ENCODE measurements around the gene IFI35.

GRCh38 chr17:43014649-43015542 is 8.3 kb downstream of the IFI35 start:
- TF ChIP-seq CTCF (IDR thresholded peaks at IDR 0.05) (no peak), REST (IDR thresholded peaks at IDR 0.05; ENCODE audit: insufficient read depth in 1 of 2, low read depth in 2 of 2, low read length in 1 of 2) (no peak), POLR2AphosphoS5 (IDR thresholded peaks at IDR 0.05; ENCODE audit: low read depth, low read length) (0 out of 2 replicates have a peak, but pooled peaks have one; percentile 22), SIN3A (IDR thresholded peaks at IDR 0.05; ENCODE audit: borderline replicate concordance, insufficient read depth, low read depth, low read length) (no peak)

All from Panc1 (cell line).